Testis (tissue), 2 donors: ENCODE measurements around the gene MFSD6.

Experiments used
- POLR2A ChIP-seq: fragments of 450-650 bp; IDR thresholded peaks from one replicate; pipeline ENCODE4 v1.6.1; 2017; ENCODE audit warnings: antibody characterized with exemption, mild to moderate bottlenecking, moderate library complexity
- TF ChIP-seq, protein P1 (sequence below), 3 experiments: fragments of 450-650 bp in 2 of 3; fragments of 200-600 bp in 1 of 3; sonication (generic) in 1 of 3; IDR thresholded peaks; one replicate each; pipeline ENCODE4 v1.5.1; 2016 to 2019; ENCODE audit warnings: antibody characterized with exemption in 3 of 3, mild to moderate bottlenecking in 2 of 3, moderate library complexity in 1 of 3

GRCh38 chr2:190533968-190534309, 125.8 kb downstream of the MFSD6 start:
- TF ChIP-seq, protein P1, sequence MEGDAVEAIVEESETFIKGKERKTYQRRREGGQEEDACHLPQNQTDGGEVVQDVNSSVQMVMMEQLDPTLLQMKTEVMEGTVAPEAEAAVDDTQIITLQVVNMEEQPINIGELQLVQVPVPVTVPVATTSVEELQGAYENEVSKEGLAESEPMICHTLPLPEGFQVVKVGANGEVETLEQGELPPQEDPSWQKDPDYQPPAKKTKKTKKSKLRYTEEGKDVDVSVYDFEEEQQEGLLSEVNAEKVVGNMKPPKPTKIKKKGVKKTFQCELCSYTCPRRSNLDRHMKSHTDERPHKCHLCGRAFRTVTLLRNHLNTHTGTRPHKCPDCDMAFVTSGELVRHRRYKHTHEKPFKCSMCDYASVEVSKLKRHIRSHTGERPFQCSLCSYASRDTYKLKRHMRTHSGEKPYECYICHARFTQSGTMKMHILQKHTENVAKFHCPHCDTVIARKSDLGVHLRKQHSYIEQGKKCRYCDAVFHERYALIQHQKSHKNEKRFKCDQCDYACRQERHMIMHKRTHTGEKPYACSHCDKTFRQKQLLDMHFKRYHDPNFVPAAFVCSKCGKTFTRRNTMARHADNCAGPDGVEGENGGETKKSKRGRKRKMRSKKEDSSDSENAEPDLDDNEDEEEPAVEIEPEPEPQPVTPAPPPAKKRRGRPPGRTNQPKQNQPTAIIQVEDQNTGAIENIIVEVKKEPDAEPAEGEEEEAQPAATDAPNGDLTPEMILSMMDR (IDR thresholded peaks at IDR 0.05): no peak
- TF ChIP-seq POLR2A: no peak
